Testis (tissue), 3 donors: ENCODE measurements around the gene KDM7A. TPM values are rescaled to one million over a fixed set of nuclear protein-coding genes. Genes with fewer than 3 reads are reported as not detected.
A peak's percentile ranks its signal among the peaks of the same experiment; 100 is the strongest.

Experiments used
- DNase-seq: peaks from one replicate; pipeline ENCODE4 v3.0.0-alpha.2; 2019
- H3K27ac ChIP-seq, 2 donors: fragments of 200-600 bp; sonication (generic); one replicate each; pipeline ENCODE4 v1.5.1; 2019
- H3K27me3 ChIP-seq: fragments of 200-600 bp; sonication (generic); one replicate; pipeline ENCODE4 v1.5.1; 2019
- H3K36me3 ChIP-seq: fragments of 200-600 bp; sonication (generic); one replicate; pipeline ENCODE4 v1.5.1; 2017; ENCODE audit warnings: low read depth; ENCODE audit errors: missing control alignments
- H3K4me1 ChIP-seq: fragments of 200-600 bp; sonication (generic); one replicate; pipeline ENCODE4 v1.5.1; 2019
- H3K4me3 ChIP-seq, 2 donors: fragments of 200-600 bp; sonication (generic); one replicate each; pipeline ENCODE4 v1.5.1; 2017 to 2019
- H3K9me3 ChIP-seq: fragments of 200-600 bp; sonication (generic); one replicate; pipeline ENCODE4 v1.5.1; 2017
- POLR2A ChIP-seq: fragments of 450-650 bp; IDR thresholded peaks from one replicate; pipeline ENCODE4 v1.6.1; 2017; ENCODE audit warnings: antibody characterized with exemption, mild to moderate bottlenecking, moderate library complexity
- WGBS, 2 donors: methylation state at CpG; one replicate each; pipeline ENCODE4 v1.1.5; 2018; 5-methylcytosine and 5-hydroxymethylcytosine counted together
- intact Hi-C: fragments of 100-400 bp; cut with DNase I; formaldehyde crosslinking; loops from one replicate; pipeline ENCODE4 v1.15.1; 2023; ENCODE audit warnings: low total_unique reads
- polyA plus RNA-seq: library from polyadenylated mRNA; stranded (reverse); fragments of 350-450 nt; fragmentation: Illumina TruSeq; extraction: RNeasy Lipid Tissue Mini Kit (QIAGEN cat#74804); gene quantifications from one replicate; pipeline ENCODE4 v1.2.3, GENCODE V29; 2014; ENCODE audit warnings: low read depth, low replicate concordance; ENCODE audit not compliant: insufficient read depth
- total RNA-seq, 2 donors: library from RNA; depleted of rRNA; stranded (reverse); fragments of >200 nt; gene quantifications; one replicate each; pipeline ENCODE4 v1.2.3, GENCODE V29; 2016
- TF ChIP-seq, protein P1 (sequence below), 3 experiments: fragments of 450-650 bp in 2 of 3; fragments of 200-600 bp in 1 of 3; sonication (generic) in 1 of 3; IDR thresholded peaks; one replicate each; pipeline ENCODE4 v1.5.1; 2016 to 2019; ENCODE audit warnings: antibody characterized with exemption in 3 of 3, mild to moderate bottlenecking in 2 of 3, moderate library complexity in 1 of 3

The KDM7A gene
- total and polyA plus RNA-seq, 3 donors from 2014 or later, result 24.1 to 33.6 (median 24.7) TPM

DNA sequence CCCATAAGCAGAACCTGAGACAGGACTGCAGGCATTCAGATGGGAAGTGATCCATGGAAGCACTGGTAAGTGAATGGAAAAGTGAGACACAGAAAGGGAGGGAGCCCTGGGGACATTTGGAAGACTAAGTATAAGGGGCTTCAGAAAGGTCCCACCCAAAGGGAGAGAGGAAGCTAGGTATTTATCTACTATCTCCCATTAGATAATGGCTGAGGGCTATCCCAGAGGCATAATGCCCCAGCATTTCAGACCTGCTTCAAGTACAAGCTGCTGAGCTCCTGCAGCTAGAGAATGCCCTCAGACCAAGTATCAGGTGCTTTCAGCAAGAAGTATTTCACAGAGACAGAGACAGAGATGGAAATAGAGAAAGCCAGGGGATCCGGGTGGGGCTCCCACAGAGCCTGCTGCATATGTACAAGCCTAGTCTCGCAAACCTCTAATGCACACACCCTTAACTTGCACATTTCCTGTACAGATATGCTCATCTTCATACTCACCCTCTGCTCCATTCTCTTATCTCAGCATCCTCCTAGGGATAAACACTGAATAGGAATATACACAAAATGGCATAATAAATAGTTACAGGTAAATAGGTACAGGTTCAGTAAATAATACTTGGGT is 20.2 kb downstream of the KDM7A start:
- H3K4me3 ChIP-seq, result no peak overlapping the region
- H3K27ac ChIP-seq, result no peak overlapping the region
- WGBS, 2 donors, result 87 to 97% methylated on average over 2 of the region's 2 CpGs
- no peak for TF ChIP-seq POLR2A
- TF ChIP-seq, protein P1, sequence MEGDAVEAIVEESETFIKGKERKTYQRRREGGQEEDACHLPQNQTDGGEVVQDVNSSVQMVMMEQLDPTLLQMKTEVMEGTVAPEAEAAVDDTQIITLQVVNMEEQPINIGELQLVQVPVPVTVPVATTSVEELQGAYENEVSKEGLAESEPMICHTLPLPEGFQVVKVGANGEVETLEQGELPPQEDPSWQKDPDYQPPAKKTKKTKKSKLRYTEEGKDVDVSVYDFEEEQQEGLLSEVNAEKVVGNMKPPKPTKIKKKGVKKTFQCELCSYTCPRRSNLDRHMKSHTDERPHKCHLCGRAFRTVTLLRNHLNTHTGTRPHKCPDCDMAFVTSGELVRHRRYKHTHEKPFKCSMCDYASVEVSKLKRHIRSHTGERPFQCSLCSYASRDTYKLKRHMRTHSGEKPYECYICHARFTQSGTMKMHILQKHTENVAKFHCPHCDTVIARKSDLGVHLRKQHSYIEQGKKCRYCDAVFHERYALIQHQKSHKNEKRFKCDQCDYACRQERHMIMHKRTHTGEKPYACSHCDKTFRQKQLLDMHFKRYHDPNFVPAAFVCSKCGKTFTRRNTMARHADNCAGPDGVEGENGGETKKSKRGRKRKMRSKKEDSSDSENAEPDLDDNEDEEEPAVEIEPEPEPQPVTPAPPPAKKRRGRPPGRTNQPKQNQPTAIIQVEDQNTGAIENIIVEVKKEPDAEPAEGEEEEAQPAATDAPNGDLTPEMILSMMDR (IDR thresholded peaks at IDR 0.05), result no peak
- intact Hi-C loops, result no loop called here
- peaks cover 5% of the 10 kb centered on the region for H3K4me1 ChIP-seq
- H3K27me3 ChIP-seq, result no peaks in the 10 kb centered on the region
- no peak for DNase-seq
- no peaks in the 10 kb centered on the region for H3K9me3 ChIP-seq
- no peaks in the 10 kb centered on the region for H3K36me3 ChIP-seq

DNA sequence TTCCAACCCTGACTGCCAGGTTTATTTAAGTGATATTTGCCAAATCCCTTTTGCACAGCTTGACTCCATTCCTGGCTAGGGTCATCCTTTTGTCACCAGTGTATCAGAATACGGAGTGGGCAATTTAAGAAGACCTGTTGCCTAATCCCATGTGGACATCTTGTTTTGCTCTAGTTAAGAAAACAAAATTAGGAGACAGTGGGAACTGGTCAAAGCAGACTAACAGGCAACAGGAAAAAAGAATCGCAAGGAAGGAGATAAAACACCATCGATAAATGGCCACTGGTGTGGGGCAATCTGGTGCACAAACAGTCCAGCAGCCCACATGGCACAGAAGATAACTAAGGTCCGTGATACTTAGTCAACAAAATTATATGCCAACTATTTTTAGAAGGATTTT is 21.4 kb downstream of the KDM7A start:
- intact Hi-C loops, result no loop called here
- DNase-seq, result no peak

DNA sequence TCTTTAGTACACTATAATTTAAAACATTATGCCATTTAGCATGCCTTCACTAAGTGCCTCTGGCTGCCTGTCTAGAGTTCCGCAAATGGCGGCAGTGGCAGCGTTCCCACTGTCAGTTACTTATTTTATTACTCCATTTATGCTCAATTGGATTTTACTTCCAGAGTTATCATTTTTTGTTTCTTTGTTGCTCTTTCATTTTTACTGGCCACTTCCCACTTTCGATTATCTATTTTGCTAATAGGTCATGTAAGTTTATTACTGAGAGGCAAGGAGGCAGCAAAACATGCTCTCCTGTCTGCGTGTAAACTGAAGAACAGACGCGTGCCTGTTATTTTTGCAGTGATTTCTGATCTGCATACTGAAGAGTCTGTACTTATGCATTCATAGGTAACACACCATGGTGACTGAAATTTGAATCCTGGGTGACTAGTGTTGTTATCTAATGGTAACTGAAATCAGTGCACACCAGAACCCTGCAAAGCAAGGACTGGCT is 23.1 kb downstream of the KDM7A start:
- Histone ChIP-seq H3K4me3 (no peak overlapping the region), H3K36me3 (no peaks in the 10 kb centered on the region), H3K4me1 (no peaks in the 10 kb centered on the region), H3K9me3 (no peaks in the 10 kb centered on the region), H3K27ac (no peak overlapping the region), H3K27me3 (no peaks in the 10 kb centered on the region)
- intact Hi-C loops, result no loop called here
- DNase-seq, result peak; percentile 72
- 66 to 76% methylated on average over 7 of the region's 7 CpGs for WGBS, 2 donors
- TF ChIP-seq, protein P1 (IDR thresholded peaks at IDR 0.05), result no peak
- no peak for TF ChIP-seq POLR2A

More for the DNA sequence above, 21.4 kb downstream of the KDM7A start:
- Histone ChIP-seq H3K4me3 (no peak overlapping the region), H3K4me1 (peaks cover 2% of the 10 kb centered on the region), H3K9me3 (no peaks in the 10 kb centered on the region), H3K27ac (no peak overlapping the region), H3K36me3 (no peaks in the 10 kb centered on the region), H3K27me3 (no peaks in the 10 kb centered on the region)
- no peak for TF ChIP-seq POLR2A
- TF ChIP-seq, protein P1 (IDR thresholded peaks at IDR 0.05), result no peak
- 74 to 78% methylated on average over 4 of the region's 4 CpGs for whole genome bisulfite sequencing, 2 donors

DNA sequence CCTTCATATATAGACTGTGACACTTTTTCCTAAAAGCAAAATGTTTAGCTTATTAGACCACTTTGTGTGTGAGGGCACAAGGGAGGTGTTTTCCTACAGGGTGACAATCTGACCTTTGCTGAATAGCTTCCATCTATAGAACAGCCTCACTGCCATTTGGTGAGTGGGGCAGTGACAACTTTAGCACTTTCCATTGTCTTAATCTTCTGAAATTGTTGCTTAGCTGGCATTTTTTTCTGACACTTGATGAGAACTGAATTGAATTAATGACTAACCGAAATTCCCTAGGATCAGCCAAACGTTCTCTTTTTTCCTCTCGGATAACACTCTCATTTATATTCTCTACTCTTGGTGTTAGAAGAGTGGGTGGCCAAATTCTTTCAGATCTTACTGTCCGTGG is 30.2 kb downstream of the KDM7A start:
- intact Hi-C loops, result no loop called here
- no peak for DNase-seq
- Histone ChIP-seq H3K27ac (no peak overlapping the region), H3K36me3 (no peaks in the 10 kb centered on the region), H3K27me3 (no peaks in the 10 kb centered on the region), H3K4me1 (no peaks in the 10 kb centered on the region), H3K9me3 (no peaks in the 10 kb centered on the region), H3K4me3 (no peak overlapping the region)
- WGBS, 2 donors, result 88 to 91% methylated on average over 4 of the region's 4 CpGs
- TF ChIP-seq, protein P1 (IDR thresholded peaks at IDR 0.05), result no peak

DNA sequence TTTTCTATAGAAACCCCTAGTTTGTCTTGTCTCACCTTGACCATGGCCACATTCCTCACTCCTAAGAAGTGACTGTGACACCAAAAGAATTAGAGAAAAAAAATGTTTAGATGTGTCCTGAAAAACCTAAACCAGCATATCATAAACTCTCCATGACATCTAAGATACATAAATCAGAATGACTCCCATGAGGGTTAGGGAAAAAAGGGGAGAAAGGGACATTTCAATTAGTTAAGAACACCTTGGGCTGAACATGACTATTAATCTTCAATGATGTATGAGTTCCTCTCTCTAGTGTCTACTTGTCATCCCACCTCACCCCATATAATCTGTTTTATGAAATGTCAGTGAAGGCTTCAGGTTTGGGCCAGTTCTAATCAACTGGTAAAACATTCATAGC is 31.1 kb downstream of the KDM7A start:
- no peak for DNase-seq
- H3K27ac ChIP-seq, result no peak overlapping the region
- no peaks in the 10 kb centered on the region for H3K27me3 ChIP-seq
- no peak overlapping the region for H3K4me3 ChIP-seq
- intact Hi-C loops, result no loop called here
- TF ChIP-seq, protein P1 (IDR thresholded peaks at IDR 0.05), result no peak
- TF ChIP-seq POLR2A, result no peak
- no peaks in the 10 kb centered on the region for H3K4me1 ChIP-seq
- H3K36me3 ChIP-seq, result no peaks in the 10 kb centered on the region
- no peaks in the 10 kb centered on the region for H3K9me3 ChIP-seq
